ENCODE data around the gene TSC22D4.

GRCh38 chr7:100419660-100420226, 59.3 kb downstream of the TSC22D4 start:
- TF ChIP-seq, protein P1, sequence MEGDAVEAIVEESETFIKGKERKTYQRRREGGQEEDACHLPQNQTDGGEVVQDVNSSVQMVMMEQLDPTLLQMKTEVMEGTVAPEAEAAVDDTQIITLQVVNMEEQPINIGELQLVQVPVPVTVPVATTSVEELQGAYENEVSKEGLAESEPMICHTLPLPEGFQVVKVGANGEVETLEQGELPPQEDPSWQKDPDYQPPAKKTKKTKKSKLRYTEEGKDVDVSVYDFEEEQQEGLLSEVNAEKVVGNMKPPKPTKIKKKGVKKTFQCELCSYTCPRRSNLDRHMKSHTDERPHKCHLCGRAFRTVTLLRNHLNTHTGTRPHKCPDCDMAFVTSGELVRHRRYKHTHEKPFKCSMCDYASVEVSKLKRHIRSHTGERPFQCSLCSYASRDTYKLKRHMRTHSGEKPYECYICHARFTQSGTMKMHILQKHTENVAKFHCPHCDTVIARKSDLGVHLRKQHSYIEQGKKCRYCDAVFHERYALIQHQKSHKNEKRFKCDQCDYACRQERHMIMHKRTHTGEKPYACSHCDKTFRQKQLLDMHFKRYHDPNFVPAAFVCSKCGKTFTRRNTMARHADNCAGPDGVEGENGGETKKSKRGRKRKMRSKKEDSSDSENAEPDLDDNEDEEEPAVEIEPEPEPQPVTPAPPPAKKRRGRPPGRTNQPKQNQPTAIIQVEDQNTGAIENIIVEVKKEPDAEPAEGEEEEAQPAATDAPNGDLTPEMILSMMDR (IDR thresholded peaks at IDR 0.05), result no peak
- TF ChIP-seq POLR2A (IDR thresholded peaks at IDR 0.05), result no peak

Measured in uterus (tissue), 2 donors.